ENCODE results near the gene HPGD.

- TF ChIP-seq CTCF (conservative IDR thresholded peaks at IDR 0.05; ENCODE audit: low read depth, low read length) (no peak), EZH2 (IDR thresholded peaks at IDR 0.05; ENCODE audit: borderline replicate concordance, low read depth, low read length, poor library complexity, severe bottlenecking) (no peak)
Measured at GRCh38 chr4:174485025-174485424, 37.3 kb downstream of the HPGD start.
